Measurements from ENCODE around the gene MEF2D.

The MEF2D gene

GRCh38 chr1:156537027-156537426 lies 36.5 kb upstream of the MEF2D start:
- Histone ChIP-seq H3K36me3 (replicated peaks; ENCODE audit: low read depth, low read length) (no peaks in the 10 kb centered on the region), H4K20me1 (ENCODE audit: insufficient read depth, low read length) (no peaks in the 10 kb centered on the region), H3K4me1 (ENCODE audit: low read length) (no peaks in the 10 kb centered on the region), H3K4me2 (ENCODE audit: low read length) (no peak overlapping the region), H3K27ac (ENCODE audit: low read length) (no peak overlapping the region), H3K9ac (ENCODE audit: low read length) (no peak overlapping the region), H2AFZ (ENCODE audit: low read depth, low read length) (no peak overlapping the region), H3K9me3 (ENCODE audit: insufficient read depth, low read length) (no peaks in the 10 kb centered on the region), H3K4me3 (ENCODE audit: low read length) (no peak overlapping the region), H3K79me2 (ENCODE audit: low read length) (no peaks in the 10 kb centered on the region), H3K27me3 (ENCODE audit: low read depth, low read length) (no peaks in the 10 kb centered on the region)
- no peak for TF ChIP-seq CTCF (IDR thresholded peaks at IDR 0.05; ENCODE audit: low read depth, low read length)
- TF ChIP-seq EZH2phosphoT487 (IDR thresholded peaks at IDR 0.05; ENCODE audit: low read depth): no peak

GRCh38 chr1:156534424-156535060 lies 34.0 kb upstream of the MEF2D start:
- Histone ChIP-seq H3K79me2 (ENCODE audit: low read length) (no peaks in the 10 kb centered on the region), H3K36me3 (replicated peaks; ENCODE audit: low read depth, low read length) (no peaks in the 10 kb centered on the region), H3K9me3 (ENCODE audit: insufficient read depth, low read length) (no peaks in the 10 kb centered on the region), H2AFZ (ENCODE audit: low read depth, low read length) (no peak overlapping the region), H3K9ac (ENCODE audit: low read length) (no peak overlapping the region), H3K4me3 (ENCODE audit: low read length) (no peak overlapping the region), H3K4me2 (ENCODE audit: low read length) (no peak overlapping the region), H3K27ac (ENCODE audit: low read length) (no peak overlapping the region), H4K20me1 (ENCODE audit: insufficient read depth, low read length) (no peaks in the 10 kb centered on the region), H3K27me3 (ENCODE audit: low read depth, low read length) (no peaks in the 10 kb centered on the region), H3K4me1 (ENCODE audit: low read length) (no peaks in the 10 kb centered on the region)
- TF ChIP-seq CTCF (IDR thresholded peaks at IDR 0.05; ENCODE audit: low read depth, low read length) (no peak), EZH2phosphoT487 (IDR thresholded peaks at IDR 0.05; ENCODE audit: low read depth) (no peak)

- TF ChIP-seq CTCF (IDR thresholded peaks at IDR 0.05; ENCODE audit: low read depth, low read length): no peak
- no peak for TF ChIP-seq EZH2phosphoT487 (IDR thresholded peaks at IDR 0.05; ENCODE audit: low read depth)
- no peak overlapping the region for H3K27ac ChIP-seq (ENCODE audit: low read length)
- no peaks in the 10 kb centered on the region for H3K79me2 ChIP-seq (ENCODE audit: low read length)
- no peak overlapping the region for H3K9ac ChIP-seq (ENCODE audit: low read length)
- H3K9me3 ChIP-seq (ENCODE audit: insufficient read depth, low read length): no peaks in the 10 kb centered on the region
- no peak overlapping the region for H3K4me2 ChIP-seq (ENCODE audit: low read length)
- no peaks in the 10 kb centered on the region for H3K4me1 ChIP-seq (ENCODE audit: low read length)
- H3K27me3 ChIP-seq (ENCODE audit: low read depth, low read length): no peaks in the 10 kb centered on the region
- H2AFZ ChIP-seq (ENCODE audit: low read depth, low read length): no peak overlapping the region
- no peaks in the 10 kb centered on the region for H3K36me3 ChIP-seq (replicated peaks; ENCODE audit: low read depth, low read length)
- H4K20me1 ChIP-seq (ENCODE audit: insufficient read depth, low read length): no peaks in the 10 kb centered on the region
- H3K4me3 ChIP-seq (ENCODE audit: low read length): no peak overlapping the region
Observed at GRCh38 chr1:156533568-156534220, 33.1 kb upstream of the MEF2D start.

GRCh38 chr1:156532374-156532773 lies 31.8 kb upstream of the MEF2D start:
- Histone ChIP-seq H4K20me1 (ENCODE audit: insufficient read depth, low read length) (no peaks in the 10 kb centered on the region), H3K27me3 (ENCODE audit: low read depth, low read length) (no peaks in the 10 kb centered on the region), H3K4me2 (ENCODE audit: low read length) (no peak overlapping the region), H3K36me3 (replicated peaks; ENCODE audit: low read depth, low read length) (no peaks in the 10 kb centered on the region), H3K9ac (ENCODE audit: low read length) (no peak overlapping the region), H3K27ac (ENCODE audit: low read length) (no peak overlapping the region), H3K79me2 (ENCODE audit: low read length) (no peaks in the 10 kb centered on the region), H3K4me3 (ENCODE audit: low read length) (no peak overlapping the region), H2AFZ (ENCODE audit: low read depth, low read length) (no peak overlapping the region), H3K9me3 (ENCODE audit: insufficient read depth, low read length) (no peaks in the 10 kb centered on the region), H3K4me1 (ENCODE audit: low read length) (no peaks in the 10 kb centered on the region)
- no peak for TF ChIP-seq CTCF (IDR thresholded peaks at IDR 0.05; ENCODE audit: low read depth, low read length)
- no peak for TF ChIP-seq EZH2phosphoT487 (IDR thresholded peaks at IDR 0.05; ENCODE audit: low read depth)

Measured in OCI-LY3 (cell line).